PC-9 (cell line): ENCODE data around the gene NKAIN1. TPM values are rescaled to one million over a fixed set of nuclear protein-coding genes. Genes with fewer than 3 reads are reported as not detected.
"Not testable (repeated sequence)": the region's sequence is repeated elsewhere in the genome, so short reads cannot be mapped to it uniquely, and the experiment has no call there.

Source experiments
- BruUV-seq: library from RNA; stranded (reverse); fragments of 400-500 nt; replicated peaks from 2 replicates; lab custom pipeline; 2021; lab: Mats Ljungman, UMichigan
- CTCF ChIA-PET: fragments of 300-600 bp; sonication (Branson Sonifier 250); formaldehyde crosslinking; loops from one replicate; lab custom pipeline; 2022; ENCODE audit warnings: antibody characterized with exemption; lab: Charles Lee
- POLR2A ChIA-PET: fragments of 300-600 bp; sonication (Branson Sonifier 250); formaldehyde crosslinking; loops from one replicate; lab custom pipeline; 2022; ENCODE audit warnings: antibody characterized with exemption; ENCODE audit not compliant: unreplicated experiment; lab: Charles Lee
- DNase-seq, 2 experiments: peaks; one replicate each; pipeline versions ENCODE4 v3.0.0 to v3.0.0-alpha.2; 2015 to 2022; ENCODE audit warnings: mixed read lengths in 1 of 2
- H2AFZ ChIP-seq: fragments of 200-600 bp; sonication (generic); 2 replicates; pipeline ENCODE4 v1.8.1; 2017; ENCODE audit warnings: antibody characterized with exemption
- H3F3A ChIP-seq: fragments of 200-600 bp; sonication (generic); 2 replicates; pipeline ENCODE4 v1.8.1; 2017; ENCODE audit warnings: antibody characterized with exemption, mild to moderate bottlenecking, low read depth; ENCODE audit not compliant: insufficient read depth
- H3K27ac ChIP-seq: fragments of 200-600 bp; sonication (generic); 2 replicates; pipeline ENCODE4 v1.6.1; 2016; ENCODE audit warnings: mixed run types
- H3K27me3 ChIP-seq: fragments of 200-600 bp; sonication (generic); 2 replicates; pipeline ENCODE4 v1.6.1; 2016; ENCODE audit warnings: low read depth, mixed run types; ENCODE audit not compliant: insufficient read depth
- H3K36me3 ChIP-seq: fragments of 200-600 bp; sonication (generic); 2 replicates; pipeline ENCODE4 v1.6.1; 2016; ENCODE audit warnings: low read depth, mixed run types
- H3K4me1 ChIP-seq: fragments of 200-600 bp; sonication (generic); replicated peaks from 2 replicates; pipeline ENCODE4 v1.6.1; 2016; ENCODE audit warnings: mixed run types; ENCODE audit not compliant: insufficient read depth
- H3K4me2 ChIP-seq: fragments of 200-600 bp; sonication (generic); 2 replicates; pipeline ENCODE4 v1.6.1; 2017; ENCODE audit warnings: mixed run types
- H3K4me3 ChIP-seq: fragments of 200-600 bp; sonication (generic); 2 replicates; pipeline ENCODE4 v1.6.1; 2016; ENCODE audit warnings: mixed run types
- H3K79me2 ChIP-seq: fragments of 200-600 bp; sonication (generic); 2 replicates; pipeline ENCODE4 v1.6.1; 2017; ENCODE audit warnings: low read depth, mixed run types
- H3K9me2 ChIP-seq: fragments of 200-600 bp; sonication (generic); 2 replicates; pipeline ENCODE4 v1.8.1; 2017; ENCODE audit warnings: mild to moderate bottlenecking; ENCODE audit not compliant: insufficient read depth
- H3K9me3 ChIP-seq: fragments of 200-600 bp; sonication (generic); 2 replicates; pipeline ENCODE4 v1.8.1; 2016; ENCODE audit warnings: low read depth; ENCODE audit not compliant: insufficient read depth
- H4K20me1 ChIP-seq: fragments of 200-600 bp; sonication (generic); 2 replicates; pipeline ENCODE4 v1.8.1; 2017; ENCODE audit not compliant: insufficient read depth
- CTCF ChIP-seq: fragments of 200-600 bp; sonication (generic); conservative IDR thresholded peaks from 2 replicates; pipeline ENCODE4 v1.6.1; 2017; ENCODE audit warnings: mixed run types, antibody characterized with exemption, mild to moderate bottlenecking, moderate library complexity
- EZH2 ChIP-seq: fragments of 200-600 bp; sonication (generic); IDR thresholded peaks from 2 replicates; pipeline ENCODE4 v1.8.0; 2017; ENCODE audit warnings: antibody characterized with exemption, low read depth
- intact Hi-C: fragments of 100-400 bp; cut with micrococcal nuclease; formaldehyde crosslinking; loops from one replicate; pipeline ENCODE4 v1.10.0; 2022; ENCODE audit not compliant: unreplicated experiment
- total RNA-seq: library from RNA; stranded (reverse); gene quantifications from 2 replicates; pipeline ENCODE4 v1.2.3, GENCODE V29; 2021

NKAIN1 gene
- total RNA-seq, 1 experiment from 2014 or later = 0.96 TPM

- H3K27ac ChIP-seq = no peak overlapping the region
- H3F3A ChIP-seq = no peaks in the 10 kb centered on the region
- H3K9me3 ChIP-seq = no peaks in the 10 kb centered on the region
- intact Hi-C loops = no loop called here
- TF ChIP-seq CTCF (no peak), EZH2 (no peak)
- no peak overlapping the region for H3K4me2 ChIP-seq
- ChIA-PET CTCF (no interaction called here), POLR2A (no interaction called here)
- no peaks in the 10 kb centered on the region for H3K9me2 ChIP-seq
- no peaks in the 10 kb centered on the region for H3K4me1 ChIP-seq
- H3K27me3 ChIP-seq = no peaks in the 10 kb centered on the region
- H2AFZ ChIP-seq = no peak overlapping the region
- H4K20me1 ChIP-seq = no peaks in the 10 kb centered on the region
- H3K4me3 ChIP-seq = no peak overlapping the region
- H3K79me2 ChIP-seq = no peaks in the 10 kb centered on the region
- no peak for DNase-seq
- no TSS peak for BruUV-seq
- H3K36me3 ChIP-seq = no peaks in the 10 kb centered on the region
Measured at GRCh38 chr1:31140299-31140698, 99.4 kb downstream of the NKAIN1 start.

GRCh38 chr1:31138797-31139521 is 100.7 kb downstream of the NKAIN1 start:
- CTCF ChIA-PET = interaction anchor here (0.7 kb wide), 1 partner anchor 74 kb away, joined by 3 read pairs; no protein-coding TSS in a partner anchor
- H3K79me2 ChIP-seq, H4K20me1 ChIP-seq: not testable (repeated sequence)

GRCh38 chr1:31137873-31138272 is 101.8 kb downstream of the NKAIN1 start:
- H2AFZ ChIP-seq, H3K27ac ChIP-seq, H3K36me3 ChIP-seq, H4K20me1 ChIP-seq, DNase-seq, H3K4me1 ChIP-seq, H3F3A ChIP-seq, CTCF ChIA-PET, H3K4me2 ChIP-seq, BruUV-seq, H3K9me3 ChIP-seq, intact Hi-C loops, H3K79me2 ChIP-seq, H3K27me3 ChIP-seq, POLR2A ChIA-PET, H3K9me2 ChIP-seq, H3K4me3 ChIP-seq: not testable (repeated sequence)

More at GRCh38 chr1:31138797-31139521, 100.7 kb downstream of the NKAIN1 start:
- H3K4me2 ChIP-seq, H3K36me3 ChIP-seq, H3K27ac ChIP-seq, H3F3A ChIP-seq, DNase-seq, intact Hi-C loops, H3K27me3 ChIP-seq, POLR2A ChIA-PET, BruUV-seq, H3K4me1 ChIP-seq, H3K9me3 ChIP-seq, H2AFZ ChIP-seq, H3K4me3 ChIP-seq, H3K9me2 ChIP-seq: not testable (repeated sequence)

- H3K4me2 ChIP-seq = no peak overlapping the region
- no peak for TF ChIP-seq CTCF
- no peak for TF ChIP-seq EZH2
- H3K27ac ChIP-seq = no peak overlapping the region
- H4K20me1 ChIP-seq = no peaks in the 10 kb centered on the region
- no peaks in the 10 kb centered on the region for H3K27me3 ChIP-seq
- H3K9me3 ChIP-seq = no peaks in the 10 kb centered on the region
- H3K79me2 ChIP-seq = no peaks in the 10 kb centered on the region
- DNase-seq = no peak
- CTCF ChIA-PET = no interaction called here
- H3F3A ChIP-seq = no peaks in the 10 kb centered on the region
- BruUV-seq = no TSS peak
- intact Hi-C loops = no loop called here
- H3K4me3 ChIP-seq = no peak overlapping the region
- H3K9me2 ChIP-seq = no peaks in the 10 kb centered on the region
- H3K4me1 ChIP-seq = no peaks in the 10 kb centered on the region
- H2AFZ ChIP-seq = no peak overlapping the region
- no peaks in the 10 kb centered on the region for H3K36me3 ChIP-seq
- POLR2A ChIA-PET = no interaction called here
Measured at GRCh38 chr1:31135973-31136600, 103.6 kb downstream of the NKAIN1 start.
